VCaP (cell line): Measurements from ENCODE around the gene ACTN2.

Experiments
- H3K27ac ChIP-seq: fragments of 450-650 bp; 2 replicates; pipeline ENCODE4 v1.5.1; 2017
- TF ChIP-seq, protein P1 (sequence below): fragments of 450-650 bp; conservative IDR thresholded peaks from 2 replicates; pipeline ENCODE4 v1.5.1; 2017; ENCODE audit warnings: mild to moderate bottlenecking, moderate library complexity

ACTN2 gene

GRCh38 chr1:236691348-236691747 is 5.0 kb downstream of the ACTN2 start:
- TF ChIP-seq, protein P1, sequence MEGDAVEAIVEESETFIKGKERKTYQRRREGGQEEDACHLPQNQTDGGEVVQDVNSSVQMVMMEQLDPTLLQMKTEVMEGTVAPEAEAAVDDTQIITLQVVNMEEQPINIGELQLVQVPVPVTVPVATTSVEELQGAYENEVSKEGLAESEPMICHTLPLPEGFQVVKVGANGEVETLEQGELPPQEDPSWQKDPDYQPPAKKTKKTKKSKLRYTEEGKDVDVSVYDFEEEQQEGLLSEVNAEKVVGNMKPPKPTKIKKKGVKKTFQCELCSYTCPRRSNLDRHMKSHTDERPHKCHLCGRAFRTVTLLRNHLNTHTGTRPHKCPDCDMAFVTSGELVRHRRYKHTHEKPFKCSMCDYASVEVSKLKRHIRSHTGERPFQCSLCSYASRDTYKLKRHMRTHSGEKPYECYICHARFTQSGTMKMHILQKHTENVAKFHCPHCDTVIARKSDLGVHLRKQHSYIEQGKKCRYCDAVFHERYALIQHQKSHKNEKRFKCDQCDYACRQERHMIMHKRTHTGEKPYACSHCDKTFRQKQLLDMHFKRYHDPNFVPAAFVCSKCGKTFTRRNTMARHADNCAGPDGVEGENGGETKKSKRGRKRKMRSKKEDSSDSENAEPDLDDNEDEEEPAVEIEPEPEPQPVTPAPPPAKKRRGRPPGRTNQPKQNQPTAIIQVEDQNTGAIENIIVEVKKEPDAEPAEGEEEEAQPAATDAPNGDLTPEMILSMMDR = no peak
- H3K27ac ChIP-seq = no peak overlapping the region

DNA sequence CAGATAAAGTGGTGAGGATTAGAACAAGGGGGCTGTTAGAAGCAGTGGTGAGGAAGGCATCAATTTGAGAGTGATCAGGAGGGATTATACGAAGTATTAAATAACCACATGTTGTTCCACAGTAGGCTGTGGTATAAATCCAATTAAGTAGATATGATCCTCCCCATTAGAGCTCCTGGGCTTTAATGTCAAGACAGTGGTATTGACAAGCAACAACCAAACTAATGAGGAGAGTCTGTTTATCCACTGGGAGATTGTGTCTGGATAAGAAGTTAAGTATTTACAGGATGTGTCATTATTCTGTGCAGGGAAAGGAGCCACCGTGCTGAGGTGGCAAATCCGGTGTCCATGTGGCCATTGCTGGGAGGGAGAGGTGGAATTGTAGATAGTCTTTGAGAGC is 5.8 kb downstream of the ACTN2 start:
- TF ChIP-seq, protein P1 = no peak

GRCh38 chr1:236692742-236693141 is 6.4 kb downstream of the ACTN2 start:
- H3K27ac ChIP-seq = no peak overlapping the region
- TF ChIP-seq, protein P1 = no peak

More for the DNA sequence above, 5.8 kb downstream of the ACTN2 start:
- H3K27ac ChIP-seq = no peak overlapping the region

- TF ChIP-seq, protein P1 = no peak
- no peak overlapping the region for H3K27ac ChIP-seq
These were observed 13.1 kb downstream of the ACTN2 start for GRCh38 chr1:236699366-236699765.

DNA sequence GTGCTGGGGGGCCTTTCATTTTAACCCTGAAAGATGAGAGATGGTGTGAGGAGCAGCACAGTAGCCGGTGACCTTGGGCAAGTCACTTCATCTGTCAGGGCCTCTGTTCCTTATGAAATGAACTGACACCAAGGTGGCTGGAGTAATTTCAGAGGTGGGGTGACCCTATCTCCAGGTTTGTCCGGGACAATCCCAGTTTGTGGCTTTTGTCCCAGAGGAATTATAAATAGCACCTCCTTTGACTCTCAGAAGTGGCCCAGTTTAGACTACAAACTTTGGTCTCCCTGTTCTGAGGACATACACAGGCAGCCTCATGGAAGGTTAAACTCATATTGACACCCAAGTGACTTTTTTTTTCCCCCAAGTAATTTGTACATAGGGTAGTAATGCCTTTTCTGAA is 14.6 kb downstream of the ACTN2 start:
- TF ChIP-seq, protein P1 = no peak
- H3K27ac ChIP-seq = no peak overlapping the region

GRCh38 chr1:236701782-236702181 is 15.5 kb downstream of the ACTN2 start:
- H3K27ac ChIP-seq = no peak overlapping the region
- TF ChIP-seq, protein P1 = no peak

DNA sequence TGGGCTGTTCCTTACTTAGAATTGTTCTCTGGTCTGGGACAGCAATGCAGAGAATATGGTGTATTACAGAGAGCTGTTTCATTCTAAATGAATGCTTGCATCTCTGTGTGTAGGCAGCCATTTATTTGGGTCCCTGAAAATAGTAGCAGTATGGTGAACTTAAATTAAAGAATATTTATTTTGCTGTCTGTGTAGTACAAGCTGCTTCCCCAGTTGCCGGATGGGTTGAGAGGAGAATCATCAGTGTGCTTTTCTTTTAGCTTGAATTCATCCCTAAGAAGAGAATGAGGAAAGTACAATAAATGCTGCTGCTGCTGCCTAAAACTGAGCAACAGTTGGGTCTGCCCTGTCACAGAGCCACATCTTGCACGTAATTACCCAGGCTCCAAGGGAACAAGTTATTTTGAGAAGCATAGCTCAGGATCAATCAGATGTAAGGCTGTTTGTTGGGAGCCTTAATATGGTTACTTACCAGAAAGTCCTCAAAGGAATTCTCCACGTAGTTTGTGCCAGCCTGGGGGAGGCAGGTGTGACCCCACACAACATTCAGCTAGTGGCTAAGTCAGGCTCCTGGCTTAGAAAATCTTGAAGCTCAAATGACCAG is 16.6 kb downstream of the ACTN2 start:
- H3K27ac ChIP-seq = no peak overlapping the region
- TF ChIP-seq, protein P1 = no peak
